Upper lobe of left lung (tissue), 6 donors: Measurements from ENCODE around the gene NBPF4. TPM values are rescaled to one million over a fixed set of nuclear protein-coding genes. Genes with fewer than 3 reads are reported as not detected.
"Not testable (repeated sequence)": the region's sequence is repeated elsewhere in the genome, so short reads cannot be mapped to it uniquely, and the experiment has no call there.

Experiments used
- ATAC-seq, 2 donors: fragments of 200-7000 bp; cut with Tn5 transposase; one replicate each; pipeline ENCODE4 v1.9.1; 2022; ENCODE audit warnings: mild to moderate bottlenecking in 2 of 2, moderate library complexity in 2 of 2; ENCODE audit not compliant: low FRiP score in 2 of 2
- DNase-seq, 2 donors: peaks; one replicate each; pipeline ENCODE4 v3.0.0-alpha.2; 2019 to 2020
- H3K27ac ChIP-seq, 4 donors: fragments of 200-600 bp; sonication (generic); one replicate each; pipeline ENCODE4 v1.5.1; 2016 to 2019
- H3K27me3 ChIP-seq, 4 donors: fragments of 200-600 bp; sonication (generic); one replicate each; pipeline ENCODE4 v1.5.1; 2017 to 2019
- H3K36me3 ChIP-seq, 4 donors: fragments of 200-600 bp; sonication (generic); one replicate each; pipeline ENCODE4 v1.5.1; 2016 to 2019
- H3K4me1 ChIP-seq, 4 donors: fragments of 200-600 bp; sonication (generic); one replicate each; pipeline ENCODE4 v1.5.1; 2018 to 2019
- H3K4me3 ChIP-seq, 4 donors: fragments of 200-600 bp; sonication (generic); one replicate each; pipeline ENCODE4 v1.5.1; 2017 to 2019; ENCODE audit warnings: mild to moderate bottlenecking in 2 of 4, moderate library complexity in 1 of 4
- H3K9me3 ChIP-seq, 4 donors: fragments of 200-600 bp; sonication (generic); one replicate each; pipeline ENCODE4 v1.5.1; 2018 to 2019
- CTCF ChIP-seq, 6 experiments: fragments of 450-650 bp in 4 of 6; fragments of 200-600 bp in 2 of 6; sonication (generic) in 2 of 6; IDR thresholded peaks; one replicate each; pipeline ENCODE4 v1.5.1; 2016 to 2019; ENCODE audit warnings: antibody characterized with exemption in 6 of 6
- EP300 ChIP-seq, 4 donors: sonication (generic); formaldehyde crosslinking; IDR thresholded peaks; one replicate each; pipeline ENCODE4 v1.5.1; 2017; ENCODE audit warnings: antibody characterized with exemption in 4 of 4, control low read depth in 2 of 4
- POLR2A ChIP-seq, 4 donors: fragments of 450-650 bp; IDR thresholded peaks; one replicate each; pipeline ENCODE4 v1.5.1; 2016 to 2017; ENCODE audit warnings: antibody characterized with exemption in 4 of 4, mild to moderate bottlenecking in 2 of 4
- POLR2AphosphoS5 ChIP-seq, 2 donors: sonication (generic); formaldehyde crosslinking; IDR thresholded peaks; one replicate each; pipeline ENCODE4 v1.5.1; 2017; ENCODE audit warnings: antibody characterized with exemption in 2 of 2
- WGBS, 2 donors: methylation state at CpG; one replicate each; pipeline ENCODE4 v1.1.5; 2017 to 2018; 5-methylcytosine and 5-hydroxymethylcytosine counted together
- total RNA-seq, 6 donors: library from RNA; depleted of rRNA in 4 of 6; stranded (reverse); fragments of >200 nt in 4 of 6; gene quantifications; one replicate each; pipeline versions ENCODE4 v1.1.0 to v1.2.1, GENCODE V29; 2016 to 2021
- donor health status: DM: no; HTN: no; CAD: no; lungs with moderate emphysema.
- donor health status: DM: no; HTN: yes; CAD: no; lungs with severe emphysema.

NBPF4 gene
- total RNA-seq, 6 donors from 2014 or later: not detected

DNA sequence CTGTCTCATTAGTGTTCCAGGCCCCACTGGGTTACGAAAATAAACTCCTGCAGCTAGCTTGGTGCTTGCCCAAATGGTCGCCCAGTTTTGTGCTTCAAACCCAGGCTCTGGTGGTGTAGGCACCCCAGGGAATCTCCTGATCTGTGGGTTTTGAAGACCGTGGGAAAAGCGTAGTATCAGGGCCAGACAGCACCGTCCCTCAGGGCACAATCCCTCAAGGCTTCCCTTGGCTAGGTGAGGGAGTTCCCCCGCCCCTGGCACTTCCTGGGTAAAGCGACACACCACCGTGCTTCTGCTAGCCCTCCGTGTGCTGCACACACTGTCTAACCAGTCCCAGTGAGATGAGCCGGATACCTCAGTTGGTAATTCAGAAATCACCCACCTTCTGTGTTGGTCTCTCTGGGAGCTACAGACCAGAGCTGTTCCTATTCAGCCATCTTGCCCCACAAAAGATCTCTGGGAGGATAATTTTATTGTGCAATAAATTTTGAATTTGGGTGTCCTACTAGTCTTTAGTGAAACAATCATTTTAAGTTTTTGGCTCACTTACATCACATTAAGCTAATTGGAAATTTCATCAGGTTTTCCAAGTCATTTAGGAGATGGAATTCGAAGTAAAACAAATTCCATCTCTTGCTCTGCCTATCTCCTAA, 34.3 kb downstream of the NBPF4 start:
- Histone ChIP-seq H3K27ac (no peak overlapping the region), H3K4me3 (no peak overlapping the region), H3K4me1 (no peaks in the 10 kb centered on the region), H3K9me3 (no peaks in the 10 kb centered on the region), H3K27me3 (no peaks in the 10 kb centered on the region), H3K36me3 (no peaks in the 10 kb centered on the region)
- WGBS, 2 donors: 69 to 89% methylated on average over 7 to 11 of the region's 11 CpGs
- no peak for ATAC-seq
- TF ChIP-seq EP300 (IDR thresholded peaks at IDR 0.05): no peak
- no peak for TF ChIP-seq POLR2AphosphoS5 (IDR thresholded peaks at IDR 0.05)
- no peak for TF ChIP-seq CTCF (IDR thresholded peaks at IDR 0.05)
- TF ChIP-seq POLR2A (IDR thresholded peaks at IDR 0.05): no peak
- no peak for DNase-seq

DNA sequence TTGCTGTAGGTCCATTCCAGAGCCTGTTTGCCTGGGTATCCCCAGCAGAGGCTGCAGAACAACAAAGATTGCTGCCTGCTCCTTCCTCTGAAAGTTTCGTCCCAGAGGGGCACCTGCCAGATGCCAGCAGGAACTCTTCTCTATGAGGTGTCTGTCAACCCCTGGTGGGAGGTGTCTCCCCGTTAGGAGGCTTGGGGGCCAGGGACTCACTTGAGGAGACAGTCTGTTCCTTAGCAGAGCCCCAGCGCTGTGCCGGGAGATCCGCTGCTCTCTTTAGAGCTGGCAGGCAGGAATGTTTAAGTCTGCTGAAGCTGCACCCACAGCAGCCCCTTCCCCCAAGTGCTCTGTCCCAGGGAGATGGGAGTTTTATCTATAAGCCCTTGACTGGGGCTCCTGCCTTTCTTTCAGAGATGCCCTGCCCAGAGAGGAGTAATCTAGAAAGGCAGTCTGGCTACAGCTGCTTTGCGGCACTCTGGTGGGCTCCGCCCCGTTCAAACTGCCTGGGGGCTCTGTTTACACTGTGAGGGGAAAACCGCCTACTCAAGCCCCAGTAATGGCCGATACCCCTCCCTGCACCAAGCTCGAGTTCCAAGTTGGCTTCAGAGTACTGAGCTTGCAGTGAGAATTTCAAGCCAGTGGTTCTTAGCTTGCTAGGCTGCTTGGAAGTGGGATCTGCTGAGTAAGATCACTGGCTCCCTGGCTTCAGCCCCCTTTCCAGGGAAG, 35.0 kb downstream of the NBPF4 start:
- WGBS, 2 donors: 71 to 80% methylated on average over 5 to 11 of the region's 11 CpGs
- H3K9me3 ChIP-seq: no peaks in the 10 kb centered on the region
- no peak for TF ChIP-seq CTCF (IDR thresholded peaks at IDR 0.05)
- no peak for TF ChIP-seq POLR2A (IDR thresholded peaks at IDR 0.05)
- no peak for TF ChIP-seq EP300 (IDR thresholded peaks at IDR 0.05)
- no peak for TF ChIP-seq POLR2AphosphoS5 (IDR thresholded peaks at IDR 0.05)
- no peak overlapping the region for H3K27ac ChIP-seq
- H3K36me3 ChIP-seq: no peaks in the 10 kb centered on the region
- no peak overlapping the region for H3K4me3 ChIP-seq
- no peak for DNase-seq
- ATAC-seq: no peak
- H3K4me1 ChIP-seq: no peaks in the 10 kb centered on the region
- H3K27me3 ChIP-seq: no peaks in the 10 kb centered on the region

DNA sequence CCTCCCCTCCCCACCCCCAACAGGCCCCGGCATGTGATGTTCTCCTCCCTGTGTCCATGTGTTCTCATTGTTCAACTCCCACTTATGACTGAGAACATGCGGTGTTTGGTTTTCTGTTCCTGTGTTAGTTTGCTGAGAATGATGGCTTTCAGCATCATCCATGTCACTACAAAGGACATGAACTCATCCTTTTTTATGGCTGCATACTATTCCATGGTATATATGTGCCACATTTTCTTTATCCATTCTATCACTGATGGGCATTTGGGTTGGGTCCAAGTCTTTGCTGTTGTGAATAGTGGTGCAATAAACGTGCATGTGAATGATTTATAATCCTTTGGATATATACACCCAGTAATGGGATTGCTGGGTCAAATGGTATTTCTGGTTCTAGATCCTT, 40.3 kb downstream of the NBPF4 start:
- WGBS, 2 donors: 89 to 94% methylated on average over 3 of the region's 3 CpGs
- not testable (repeated sequence) for H3K27me3 ChIP-seq, H3K9me3 ChIP-seq, H3K27ac ChIP-seq, H3K36me3 ChIP-seq, H3K4me3 ChIP-seq, DNase-seq, ATAC-seq
- H3K4me1 ChIP-seq: peaks cover 7 to 20% (median 11%) of the 10 kb centered on the region in 4 donors

GRCh38 chr1:108201687-108202086, 42.2 kb downstream of the NBPF4 start:
- H3K4me1 ChIP-seq: peaks cover 16 to 37% (median 27%) of the 10 kb centered on the region in 4 donors
- H3K36me3 ChIP-seq: no peaks in the 10 kb centered on the region
- TF ChIP-seq CTCF (IDR thresholded peaks at IDR 0.05) (no peak), EP300 (IDR thresholded peaks at IDR 0.05) (no peak), POLR2A (IDR thresholded peaks at IDR 0.05) (no peak), POLR2AphosphoS5 (IDR thresholded peaks at IDR 0.05) (no peak)
- ATAC-seq (no peak), DNase-seq (no peak)
- WGBS, 2 donors: 75% methylated on average over 5 of the region's 5 CpGs
- H3K4me3 ChIP-seq: no peak overlapping the region
- H3K9me3 ChIP-seq: no peaks in the 10 kb centered on the region
- no peaks in the 10 kb centered on the region for H3K27me3 ChIP-seq
- H3K27ac ChIP-seq: no peak overlapping the region

GRCh38 chr1:108200687-108201051, 43.2 kb downstream of the NBPF4 start:
- TF ChIP-seq POLR2A (IDR thresholded peaks at IDR 0.05): no peak
- TF ChIP-seq CTCF (IDR thresholded peaks at IDR 0.05): peak in 2 of 6 experiments; percentile 16 to 23
- H3K4me1 ChIP-seq: peaks cover 16 to 37% (median 27%) of the 10 kb centered on the region in 4 donors
- DNase-seq: peak in 1 of 2 donors; percentile 65
- peaks cover 0 to under 1% (median 0%) of the 10 kb centered on the region in 4 donors for H3K36me3 ChIP-seq
- H3K9me3 ChIP-seq: no peaks in the 10 kb centered on the region
- WGBS, 2 donors: 2% methylated on average over 10 of the region's 10 CpGs
- H3K27me3 ChIP-seq: no peaks in the 10 kb centered on the region
- peak; percentile 66 to 82 for ATAC-seq
- peak overlapping the region; percentile 67 to 98 (median 92) for H3K4me3 ChIP-seq
- H3K27ac ChIP-seq: peak overlapping the region; percentile 90 to 98 (median 93)
